Measurements from ENCODE around the gene MORC2. TPM values are rescaled to one million over a fixed set of nuclear protein-coding genes. Genes with fewer than 3 reads are reported as not detected.

The MORC2 gene
- total and polyA plus RNA-seq, 10 of the 15 experiments (the other 5 are each of a cell fraction or from before 2014, with no cell fraction given): 1.7 to 16.3 (median 9.0) TPM

DNA sequence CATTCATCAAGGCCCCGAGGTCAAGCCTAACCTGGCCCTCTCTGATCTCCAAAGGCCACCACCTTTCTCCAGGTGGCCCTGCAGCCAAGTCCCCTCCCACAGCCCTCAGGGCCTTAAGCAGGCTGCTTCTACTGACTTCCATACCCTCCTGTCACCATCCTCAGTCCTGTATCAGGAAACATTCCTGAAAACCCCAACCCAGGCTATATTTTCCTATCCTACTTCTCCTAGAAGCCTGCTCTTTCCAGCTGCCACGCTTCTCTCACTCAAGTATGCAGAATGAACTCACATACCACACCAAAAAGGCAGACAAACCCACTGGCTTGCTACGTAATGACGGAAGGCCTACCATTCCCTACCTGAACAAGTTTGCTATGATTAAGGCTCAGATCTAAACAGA, 23.6 kb downstream of the MORC2 start:
- no peaks in the 10 kb centered on the region for H3K27me3 ChIP-seq (replicated peaks in 1 of 2; ENCODE audit: control insufficient read depth in 2 of 2, insufficient read depth in 2 of 2, low read length in 1 of 2)
- no peak overlapping the region for H3K4me3 ChIP-seq
- no TSS peak for BruUV-seq (replicated peaks)
- H3K4me1 ChIP-seq (ENCODE audit: control insufficient read depth, insufficient read depth, low read length): no peaks in the 10 kb centered on the region
- H3K79me2 ChIP-seq (ENCODE audit: control insufficient read depth, insufficient read depth, low read length): no peaks in the 10 kb centered on the region
- H3K9me3 ChIP-seq (replicated peaks; ENCODE audit: control insufficient read depth, insufficient read depth, low read length): no peaks in the 10 kb centered on the region
- no peak for DNase-seq (ENCODE audit: low read depth, low spot score)
- FAIRE-seq: no peak
- H3K27ac ChIP-seq (ENCODE audit: control insufficient read depth, insufficient read depth): no peak overlapping the region
- POLR2A ChIA-PET: no interaction called here
- TF ChIP-seq ZZZ3 (IDR thresholded peaks at IDR 0.05; ENCODE audit: control insufficient read depth, insufficient read length, low read depth): no peak
- TF ChIP-seq RFX5 (IDR thresholded peaks at IDR 0.05; ENCODE audit: low read depth, low read length): no peak
- no peak for TF ChIP-seq ATF7 (IDR thresholded peaks at IDR 0.05; ENCODE audit: low read depth)
- no peak for TF ChIP-seq JUND (IDR thresholded peaks at IDR 0.05; ENCODE audit: low read depth, low read length)
- TF ChIP-seq, protein P1, sequence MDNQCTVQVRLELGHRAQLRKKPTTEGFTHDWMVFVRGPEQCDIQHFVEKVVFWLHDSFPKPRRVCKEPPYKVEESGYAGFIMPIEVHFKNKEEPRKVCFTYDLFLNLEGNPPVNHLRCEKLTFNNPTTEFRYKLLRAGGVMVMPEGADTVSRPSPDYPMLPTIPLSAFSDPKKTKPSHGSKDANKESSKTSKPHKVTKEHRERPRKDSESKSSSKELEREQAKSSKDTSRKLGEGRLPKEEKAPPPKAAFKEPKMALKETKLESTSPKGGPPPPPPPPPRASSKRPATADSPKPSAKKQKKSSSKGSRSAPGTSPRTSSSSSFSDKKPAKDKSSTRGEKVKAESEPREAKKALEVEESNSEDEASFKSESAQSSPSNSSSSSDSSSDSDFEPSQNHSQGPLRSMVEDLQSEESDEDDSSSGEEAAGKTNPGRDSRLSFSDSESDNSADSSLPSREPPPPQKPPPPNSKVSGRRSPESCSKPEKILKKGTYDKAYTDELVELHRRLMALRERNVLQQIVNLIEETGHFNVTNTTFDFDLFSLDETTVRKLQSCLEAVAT (IDR thresholded peaks at IDR 0.05): no peak
- TF ChIP-seq CREB1 (IDR thresholded peaks at IDR 0.05; ENCODE audit: low read depth): no peak
- TF ChIP-seq, protein P2, sequence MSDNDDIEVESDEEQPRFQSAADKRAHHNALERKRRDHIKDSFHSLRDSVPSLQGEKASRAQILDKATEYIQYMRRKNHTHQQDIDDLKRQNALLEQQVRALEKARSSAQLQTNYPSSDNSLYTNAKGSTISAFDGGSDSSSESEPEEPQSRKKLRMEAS (IDR thresholded peaks at IDR 0.05; ENCODE audit: low read depth, low read length): no peak
- no peak for TF ChIP-seq STAT3 (IDR thresholded peaks at IDR 0.05; ENCODE audit: low read depth, low read length)
- TF ChIP-seq NR2F1 (conservative IDR thresholded peaks at IDR 0.05): no peak
- TF ChIP-seq, protein P3, sequence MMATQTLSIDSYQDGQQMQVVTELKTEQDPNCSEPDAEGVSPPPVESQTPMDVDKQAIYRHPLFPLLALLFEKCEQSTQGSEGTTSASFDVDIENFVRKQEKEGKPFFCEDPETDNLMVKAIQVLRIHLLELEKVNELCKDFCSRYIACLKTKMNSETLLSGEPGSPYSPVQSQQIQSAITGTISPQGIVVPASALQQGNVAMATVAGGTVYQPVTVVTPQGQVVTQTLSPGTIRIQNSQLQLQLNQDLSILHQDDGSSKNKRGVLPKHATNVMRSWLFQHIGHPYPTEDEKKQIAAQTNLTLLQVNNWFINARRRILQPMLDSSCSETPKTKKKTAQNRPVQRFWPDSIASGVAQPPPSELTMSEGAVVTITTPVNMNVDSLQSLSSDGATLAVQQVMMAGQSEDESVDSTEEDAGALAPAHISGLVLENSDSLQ (IDR thresholded peaks at IDR 0.05): no peak
- TF ChIP-seq SRF (IDR thresholded peaks at IDR 0.05; ENCODE audit: low read depth in 2 of 2, low read length in 2 of 2): no peak
- TF ChIP-seq, protein P4, sequence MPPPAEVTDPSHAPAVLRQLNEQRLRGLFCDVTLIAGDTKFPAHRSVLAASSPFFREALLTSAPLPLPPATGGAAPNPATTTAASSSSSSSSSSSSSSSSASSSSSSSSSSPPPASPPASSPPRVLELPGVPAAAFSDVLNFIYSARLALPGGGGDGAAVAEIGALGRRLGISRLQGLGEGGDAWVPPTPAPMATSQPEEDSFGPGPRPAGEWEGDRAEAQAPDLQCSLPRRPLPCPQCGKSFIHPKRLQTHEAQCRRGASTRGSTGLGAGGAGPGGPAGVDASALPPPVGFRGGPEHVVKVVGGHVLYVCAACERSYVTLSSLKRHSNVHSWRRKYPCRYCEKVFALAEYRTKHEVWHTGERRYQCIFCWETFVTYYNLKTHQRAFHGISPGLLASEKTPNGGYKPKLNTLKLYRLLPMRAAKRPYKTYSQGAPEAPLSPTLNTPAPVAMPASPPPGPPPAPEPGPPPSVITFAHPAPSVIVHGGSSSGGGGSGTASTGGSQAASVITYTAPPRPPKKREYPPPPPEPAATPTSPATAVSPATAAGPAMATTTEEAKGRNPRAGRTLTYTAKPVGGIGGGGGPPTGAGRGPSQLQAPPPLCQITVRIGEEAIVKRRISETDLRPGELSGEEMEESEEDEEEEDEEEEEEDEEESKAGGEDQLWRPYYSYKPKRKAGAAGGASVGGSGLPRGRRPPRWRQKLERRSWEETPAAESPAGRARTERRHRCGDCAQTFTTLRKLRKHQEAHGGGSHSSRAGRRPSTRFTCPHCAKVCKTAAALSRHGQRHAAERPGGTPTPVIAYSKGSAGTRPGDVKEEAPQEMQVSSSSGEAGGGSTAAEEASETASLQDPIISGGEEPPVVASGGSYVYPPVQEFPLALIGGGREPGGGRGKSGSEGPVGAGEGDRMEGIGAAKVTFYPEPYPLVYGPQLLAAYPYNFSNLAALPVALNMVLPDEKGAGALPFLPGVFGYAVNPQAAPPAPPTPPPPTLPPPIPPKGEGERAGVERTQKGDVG (CRISPR knock-in tag; IDR thresholded peaks at IDR 0.05): no peak
- no peak for TF ChIP-seq RB1 (IDR thresholded peaks at IDR 0.05; ENCODE audit: borderline replicate concordance)
- TF ChIP-seq POLR2A (IDR thresholded peaks at IDR 0.05; ENCODE audit: low read depth, low read length): no peak
- TF ChIP-seq, protein P5, sequence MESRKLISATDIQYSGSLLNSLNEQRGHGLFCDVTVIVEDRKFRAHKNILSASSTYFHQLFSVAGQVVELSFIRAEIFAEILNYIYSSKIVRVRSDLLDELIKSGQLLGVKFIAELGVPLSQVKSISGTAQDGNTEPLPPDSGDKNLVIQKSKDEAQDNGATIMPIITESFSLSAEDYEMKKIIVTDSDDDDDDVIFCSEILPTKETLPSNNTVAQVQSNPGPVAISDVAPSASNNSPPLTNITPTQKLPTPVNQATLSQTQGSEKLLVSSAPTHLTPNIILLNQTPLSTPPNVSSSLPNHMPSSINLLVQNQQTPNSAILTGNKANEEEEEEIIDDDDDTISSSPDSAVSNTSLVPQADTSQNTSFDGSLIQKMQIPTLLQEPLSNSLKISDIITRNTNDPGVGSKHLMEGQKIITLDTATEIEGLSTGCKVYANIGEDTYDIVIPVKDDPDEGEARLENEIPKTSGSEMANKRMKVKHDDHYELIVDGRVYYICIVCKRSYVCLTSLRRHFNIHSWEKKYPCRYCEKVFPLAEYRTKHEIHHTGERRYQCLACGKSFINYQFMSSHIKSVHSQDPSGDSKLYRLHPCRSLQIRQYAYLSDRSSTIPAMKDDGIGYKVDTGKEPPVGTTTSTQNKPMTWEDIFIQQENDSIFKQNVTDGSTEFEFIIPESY (IDR thresholded peaks at IDR 0.05): no peak
- in situ Hi-C loops (cut with MboI): no loop called here
- SMC1A ChIA-PET (ENCODE audit: uncharacterized antibody, unreplicated experiment): interaction anchor here (1.2 kb wide), 1 partner anchor 38 kb away, joined by 5 read pairs; no protein-coding TSS in a partner anchor
- no peak overlapping the region for H3K4me2 ChIP-seq (ENCODE audit: control insufficient read depth, insufficient read depth)
- no peak overlapping the region for H2AFZ ChIP-seq (ENCODE audit: control insufficient read depth, low read depth, low read length)
- no peak overlapping the region for H3K9ac ChIP-seq (ENCODE audit: control insufficient read depth, insufficient read depth, low read length)
- peaks cover 13 to 27% of the 10 kb centered on the region in 2 experiments for H3K36me3 ChIP-seq (ENCODE audit: control insufficient read depth in 2 of 2, insufficient read depth in 2 of 2, low read length in 1 of 2)
- RAD21 ChIA-PET (ENCODE audit: unreplicated experiment): interaction anchor here (2.6 kb wide), 1 partner anchor 139 kb away, joined by 16 read pairs; no protein-coding TSS in a partner anchor
- CTCF ChIA-PET: interaction anchor here (0.5 to 1.2 kb wide), 2 partner anchors 140 to 371 kb away, joined by 3 to 11 read pairs; no protein-coding TSS in a partner anchor
- no peaks in the 10 kb centered on the region for H4K20me1 ChIP-seq (ENCODE audit: control insufficient read depth, insufficient read depth)
- 80% methylated on average over 4 of the region's 4 CpGs for WGBS (ENCODE audit: insufficient coverage, insufficient replicate concordance, low lambda C conversion rate, missing lambda C conversion rate)
- no peak for ATAC-seq
- intact Hi-C loops (cut with micrococcal nuclease; ENCODE audit: unreplicated experiment): loop anchor here (10.0 kb wide), 1 partner anchor 290 kb away; no protein-coding TSS in a partner anchor

Data from GM12878 (cell line).